K562 (cell line): ENCODE results near the gene URI1. TPM values are rescaled to one million over a fixed set of nuclear protein-coding genes. Genes with fewer than 3 reads are reported as not detected.

Experiments
- ATAC-seq: fragments of 200-7000 bp; cut with Tn5 transposase; 3 replicates; pipeline ENCODE4 v1.9.1; 2020; ENCODE audit warnings: moderate library complexity
- BruUV-seq: library from RNA; stranded (reverse); fragments of 400-500 nt; replicated peaks from 2 replicates; lab custom pipeline; 2021; lab: Mats Ljungman, UMichigan
- CTCF ChIA-PET: fragments of 300-600 bp; formaldehyde crosslinking; extraction: SDS; loops from one replicate; lab custom pipeline; 2021; ENCODE audit warnings: low intra/inter-chr PET ratio; lab: Yijun Ruan, JAX
- POLR2A ChIA-PET: fragments of 300-600, 350-650 bp; sonication (Branson Sonifier 250); formaldehyde crosslinking; extraction: SDS; loops from one replicate; lab custom pipeline; 2021; ENCODE audit warnings: antibody characterized with exemption, inconsistent platforms; lab: Yijun Ruan, JAX
- DNase-seq, 4 experiments: peaks; one replicate each; pipeline versions ENCODE4 v3.0.0 to v3.0.0-alpha.2; 2011 to 2018; ENCODE audit warnings: low spot score in 3 of 4, mixed read lengths in 3 of 4; ENCODE audit errors: extremely low read depth in 1 of 4
- FAIRE-seq: peaks from 2 replicates; lab custom pipeline; 2011; peaks lifted over from hg19 to GRCh38; lab: Jason Lieb, UNC
- H2AFZ ChIP-seq: 2 replicates; pipeline ENCODE4 v1.6.0; 2011; ENCODE audit warnings: low read depth, low read length, control low read depth, inconsistent platforms
- H3K27ac ChIP-seq: fragments of 200-600 bp; 3 replicates; pipeline ENCODE4 v1.8.0; 2011; ENCODE audit warnings: low read depth, mild to moderate bottlenecking, control low read depth, inconsistent platforms, low read length, moderate library complexity, mixed read lengths; ENCODE audit errors: extremely low read depth
- H3K27me3 ChIP-seq, 2 experiments: fragments of 300-600 bp in 1 of 2; 2 replicates in 1 of 2; 3 replicates in 1 of 2; pipeline versions ENCODE4 v1.6.0 to v1.8.0; 2011; ENCODE audit warnings: inconsistent platforms in 2 of 2, low read length in 2 of 2, mild to moderate bottlenecking in 1 of 2, mixed read lengths in 1 of 2, moderate library complexity in 1 of 2; ENCODE audit not compliant: control insufficient read depth in 2 of 2, insufficient read depth in 2 of 2
- H3K36me3 ChIP-seq: fragments of 300-600 bp; 3 replicates; pipeline ENCODE4 v1.8.0; 2011; ENCODE audit warnings: mild to moderate bottlenecking, low read length, inconsistent platforms; ENCODE audit not compliant: control insufficient read depth, insufficient read depth
- H3K4me1 ChIP-seq, 2 experiments: fragments of 200-600 bp in 1 of 2; replicated peaks in 1 of 2; 2 replicates in 1 of 2; 3 replicates in 1 of 2; pipeline versions ENCODE4 v1.5.1 to v1.8.0; 2011; ENCODE audit warnings: inconsistent platforms in 2 of 2, low read length in 2 of 2, mild to moderate bottlenecking in 1 of 2, mixed read lengths in 1 of 2, moderate library complexity in 1 of 2; ENCODE audit not compliant: control insufficient read depth in 2 of 2, insufficient read depth in 2 of 2
- H3K4me2 ChIP-seq: 2 replicates; pipeline ENCODE4 v1.6.1; 2011; ENCODE audit warnings: low read length, control low read depth, inconsistent platforms, mixed read lengths; ENCODE audit not compliant: insufficient read depth
- H3K4me3 ChIP-seq: fragments of 200-600 bp; sonication (generic), shearing (Covaris generic); 2 replicates; pipeline ENCODE4 v1.5.1; 2016; ENCODE audit warnings: control low read depth, inconsistent platforms
- H3K79me2 ChIP-seq: fragments of 200-600 bp; 3 replicates; pipeline ENCODE4 v1.8.0; 2011; ENCODE audit warnings: low read length, inconsistent platforms; ENCODE audit not compliant: control insufficient read depth, insufficient read depth
- H3K9ac ChIP-seq, 2 experiments: 2 replicates each; pipeline versions ENCODE4 v1.6.0 to v1.6.1; 2011; ENCODE audit warnings: low read depth in 2 of 2, low read length in 2 of 2, control low read depth in 1 of 2, inconsistent platforms in 1 of 2, mild to moderate bottlenecking in 1 of 2, mixed read lengths in 1 of 2; ENCODE audit not compliant: insufficient read depth in 1 of 2
- H3K9me1 ChIP-seq: one replicate; pipeline ENCODE4 v1.6.0; 2011; ENCODE audit warnings: inconsistent platforms, mild to moderate bottlenecking, low read length, moderate library complexity; ENCODE audit not compliant: control insufficient read depth, insufficient read depth
- H3K9me3 ChIP-seq: replicated peaks from 2 replicates; pipeline ENCODE4 v1.5.1; 2011; ENCODE audit warnings: low read depth, low read length, inconsistent platforms; ENCODE audit not compliant: control insufficient read depth, insufficient read depth
- H4K20me1 ChIP-seq: replicated peaks from 2 replicates; pipeline ENCODE4 v1.6.1; 2011; ENCODE audit warnings: low read length, inconsistent platforms, mixed read lengths; ENCODE audit not compliant: control insufficient read depth, insufficient read depth
- AFF4 ChIP-seq: sonication (generic); formaldehyde crosslinking; IDR thresholded peaks from 2 replicates; pipeline ENCODE4 v1.8.0; 2023; ENCODE audit warnings: mild to moderate bottlenecking, missing genetic modification reagents
- E2F8 ChIP-seq: fragments of 450-650 bp; IDR thresholded peaks from 2 replicates; pipeline ENCODE4 v1.7.1; 2018; ENCODE audit warnings: mild to moderate bottlenecking, low read depth; ENCODE audit not compliant: partially characterized antibody
- GABPA ChIP-seq: fragments of 200-800 bp; sonication (Bioruptor generic); conservative IDR thresholded peaks from 2 replicates; pipeline ENCODE4 v1.6.1; 2016; ENCODE audit warnings: low read depth, missing genetic modification characterization, missing compliant biosample characterization
- HIVEP1 ChIP-seq: fragments of 250-450 bp; sonication (Bioruptor Pico); IDR thresholded peaks from 2 replicates; pipeline ENCODE4 v1.4.0; 2020; ENCODE audit warnings: mild to moderate bottlenecking
- MEF2D ChIP-seq: conservative IDR thresholded peaks from 2 replicates; pipeline ENCODE4 v1.6.1; 2016; ENCODE audit warnings: low read depth, missing genetic modification characterization, missing compliant biosample characterization
- MNT ChIP-seq, 2 experiments: fragments of 450-650 bp; conservative IDR thresholded peaks; 2 replicates each; pipeline ENCODE4 v1.6.1; 2017; ENCODE audit warnings: mild to moderate bottlenecking in 2 of 2, moderate library complexity in 2 of 2
- ZNF165 ChIP-seq: fragments of 250-450 bp; sonication (Bioruptor Pico); IDR thresholded peaks from 2 replicates; pipeline ENCODE4 v1.4.0; 2020; ENCODE audit warnings: borderline replicate concordance
- WGBS: fragments of 100-300 bp; shearing (Covaris generic); methylation state at CpG from one replicate; pipeline ENCODE4 v1.1.6; 2016; ENCODE audit warnings: low coverage, mixed read lengths; ENCODE audit not compliant: insufficient coverage; ENCODE audit errors: missing lambda C conversion rate; 5-methylcytosine and 5-hydroxymethylcytosine counted together
- in situ Hi-C: fragments of 300-500 bp; cut with MboI; formaldehyde crosslinking; loops from 4 replicates; pipeline ENCODE4 v1.15.0; 2018; ENCODE audit warnings: inconsistent platforms, mixed read lengths
- intact Hi-C: fragments of 100-400 bp; cut with micrococcal nuclease; formaldehyde crosslinking; loops from 2 replicates; pipeline ENCODE4 v1.14.2; 2022
- polyA plus RNA-seq, 8 experiments: library from polyadenylated mRNA; depleted of rRNA in 4 of 8; stranded (reverse) in 5 of 8; unstranded in 3 of 8; fragments of >200 nt; fragmentation: Nextera tagmentation in 2 of 8; fragmentation: Illumina TruSeq in 1 of 8; extraction: Ambion mirVana in 2 of 8; extraction: Trizol in 1 of 8; gene quantifications; 2 replicates each; pipeline versions ENCODE4 v1.2.1 to v1.2.3, GENCODE V29; 2011 to 2014; ENCODE audit warnings: inconsistent platforms in 1 of 8, missing spikeins in 1 of 8
- total RNA-seq, 7 experiments: library from RNA; depleted of rRNA in 6 of 7; stranded (reverse); fragments of >200 nt in 6 of 7; fragmentation: Illumina TruSeq in 2 of 7; extraction: Trizol in 2 of 7; gene quantifications; 2 replicates each; pipeline versions ENCODE4 v1.2.1 to v1.2.3, GENCODE V29; 2011 to 2021; ENCODE audit warnings: low replicate concordance in 1 of 7

The URI1 gene
- total and polyA plus RNA-seq, 9 of the 15 experiments (the other 6 are each of a cell fraction or from before 2014, with no cell fraction given): 16.9 to 87.4 (median 63.9) TPM

- no peak for TF ChIP-seq MNT (conservative IDR thresholded peaks at IDR 0.05)
- no peak for TF ChIP-seq ZNF165 (CRISPR knock-in tag)
These were observed 62.4 kb downstream of the URI1 start (continued) for GRCh38 chr19:30004403-30004802.

GRCh38 chr19:30006207-30006606 lies 64.2 kb downstream of the URI1 start:
- FAIRE-seq (no peak), DNase-seq (no peak), ATAC-seq (peak; percentile 35; the same call in 1 of the 3 replicates)
- no TSS peak for BruUV-seq
- no peaks in the 10 kb centered on the region for H3K27me3 ChIP-seq
- ChIA-PET POLR2A (no interaction called here), CTCF (no interaction called here)
- H3K36me3 ChIP-seq: peaks cover 49% of the 10 kb centered on the region
- 58% methylated on average over 4 of the region's 4 CpGs for WGBS
- H3K79me2 ChIP-seq: peaks cover 48% of the 10 kb centered on the region
- no peak overlapping the region for H3K4me3 ChIP-seq
- no peak overlapping the region for H2AFZ ChIP-seq
- no peaks in the 10 kb centered on the region for H3K9me3 ChIP-seq
- intact Hi-C loops (no loop called here), in situ Hi-C loops (no loop called here)
- TF ChIP-seq MEF2D (tag) (no peak), GABPA (tag) (0 out of 2 replicates have a peak, but pooled peaks have one; percentile 12), AFF4 (CRISPR knock-in tag) (no peak), HIVEP1 (no peak), E2F8 (no peak)
- no peaks in the 10 kb centered on the region for H4K20me1 ChIP-seq
- H3K9ac ChIP-seq: no peak overlapping the region
- H3K27ac ChIP-seq: peak overlapping the region; percentile 23; the same call in 1 of the 3 replicates
- H3K9me1 ChIP-seq: no peaks in the 10 kb centered on the region
- H3K4me1 ChIP-seq: peaks cover 0 to 5% of the 10 kb centered on the region in 2 experiments; a peak in 1 of 5 replicates
- no peak overlapping the region for H3K4me2 ChIP-seq
